ENCODE measurements around the gene KRT35.

The KRT35 gene

GRCh38 chr17:41446806-41447205 is 34.1 kb downstream of the KRT35 start:
- no peaks in the 10 kb centered on the region for H3K9me3 ChIP-seq (ENCODE audit: insufficient read depth, low read length, severe bottlenecking)
- H3K27ac ChIP-seq (ENCODE audit: low read length): no peak overlapping the region
- no peak overlapping the region for H3K4me2 ChIP-seq (ENCODE audit: insufficient read depth, low read length)
- ATAC-seq (ENCODE audit: insufficient read depth, low read depth): no peak
- no peaks in the 10 kb centered on the region for H3K36me3 ChIP-seq (ENCODE audit: insufficient read depth, low read length)
- H4K20me1 ChIP-seq (ENCODE audit: insufficient read depth, low read length): no peaks in the 10 kb centered on the region
- H3K27me3 ChIP-seq (ENCODE audit: insufficient read depth, low read length, poor library complexity): peaks cover 28% of the 10 kb centered on the region
- H3K4me3 ChIP-seq (ENCODE audit: low read depth in 1 of 2, low read length in 2 of 2): no peak overlapping the region
- H3K4me1 ChIP-seq (ENCODE audit: insufficient read depth, low read length): no peaks in the 10 kb centered on the region
- no peaks in the 10 kb centered on the region for H3K79me2 ChIP-seq (ENCODE audit: insufficient read depth, low read length)
- no peak for TF ChIP-seq EZH2 (IDR thresholded peaks at IDR 0.05; ENCODE audit: borderline replicate concordance, low read depth, low read length, severe bottlenecking)
- TF ChIP-seq CTCF (IDR thresholded peaks at IDR 0.05; ENCODE audit: borderline replicate concordance, extremely low read depth, low read length, poor library complexity, severe bottlenecking): no peak
- no peak for DNase-seq
- H3K9ac ChIP-seq (ENCODE audit: low read depth, low read length): no peak overlapping the region
- H2AFZ ChIP-seq (ENCODE audit: low read depth, low read length): no peak overlapping the region

GRCh38 chr17:41444640-41445039 is 36.3 kb downstream of the KRT35 start:
- Histone ChIP-seq H3K79me2 (ENCODE audit: insufficient read depth, low read length) (no peaks in the 10 kb centered on the region), H3K27me3 (ENCODE audit: insufficient read depth, low read length, poor library complexity) (peaks cover 28% of the 10 kb centered on the region), H3K4me1 (ENCODE audit: insufficient read depth, low read length) (no peaks in the 10 kb centered on the region), H3K27ac (ENCODE audit: low read length) (no peak overlapping the region), H3K9me3 (ENCODE audit: insufficient read depth, low read length, severe bottlenecking) (no peaks in the 10 kb centered on the region), H4K20me1 (ENCODE audit: insufficient read depth, low read length) (no peaks in the 10 kb centered on the region; the same call in 1 of the 2 replicates), H3K4me3 (ENCODE audit: low read depth in 1 of 2, low read length in 2 of 2) (no peak overlapping the region), H3K9ac (ENCODE audit: low read depth, low read length) (no peak overlapping the region), H2AFZ (ENCODE audit: low read depth, low read length) (no peak overlapping the region), H3K36me3 (ENCODE audit: insufficient read depth, low read length) (no peaks in the 10 kb centered on the region), H3K4me2 (ENCODE audit: insufficient read depth, low read length) (no peak overlapping the region)
- DNase-seq (no peak), ATAC-seq (ENCODE audit: insufficient read depth, low read depth) (no peak)
- TF ChIP-seq EZH2 (IDR thresholded peaks at IDR 0.05; ENCODE audit: borderline replicate concordance, low read depth, low read length, severe bottlenecking): no peak
- TF ChIP-seq CTCF (IDR thresholded peaks at IDR 0.05; ENCODE audit: borderline replicate concordance, extremely low read depth, low read length, poor library complexity, severe bottlenecking): no peak

GRCh38 chr17:41444186-41444585 is 36.8 kb downstream of the KRT35 start:
- no peaks in the 10 kb centered on the region for H3K36me3 ChIP-seq (ENCODE audit: insufficient read depth, low read length)
- no peak overlapping the region for H3K4me2 ChIP-seq (ENCODE audit: insufficient read depth, low read length)
- H3K4me1 ChIP-seq (ENCODE audit: insufficient read depth, low read length): no peaks in the 10 kb centered on the region
- no peak for ATAC-seq (ENCODE audit: insufficient read depth, low read depth)
- no peaks in the 10 kb centered on the region for H3K79me2 ChIP-seq (ENCODE audit: insufficient read depth, low read length)
- DNase-seq: no peak
- H4K20me1 ChIP-seq (ENCODE audit: insufficient read depth, low read length): no peaks in the 10 kb centered on the region; the same call in 1 of the 2 replicates
- no peak overlapping the region for H2AFZ ChIP-seq (ENCODE audit: low read depth, low read length)
- peaks cover 27% of the 10 kb centered on the region for H3K27me3 ChIP-seq (ENCODE audit: insufficient read depth, low read length, poor library complexity)
- H3K9ac ChIP-seq (ENCODE audit: low read depth, low read length): no peak overlapping the region
- TF ChIP-seq EZH2 (IDR thresholded peaks at IDR 0.05; ENCODE audit: borderline replicate concordance, low read depth, low read length, severe bottlenecking): no peak
- TF ChIP-seq CTCF (IDR thresholded peaks at IDR 0.05; ENCODE audit: borderline replicate concordance, extremely low read depth, low read length, poor library complexity, severe bottlenecking): no peak
- H3K9me3 ChIP-seq (ENCODE audit: insufficient read depth, low read length, severe bottlenecking): no peaks in the 10 kb centered on the region
- no peak overlapping the region for H3K4me3 ChIP-seq (ENCODE audit: low read depth in 1 of 2, low read length in 2 of 2)
- H3K27ac ChIP-seq (ENCODE audit: low read length): no peak overlapping the region

GRCh38 chr17:41442739-41443138 is 38.2 kb downstream of the KRT35 start:
- Histone ChIP-seq H3K4me2 (ENCODE audit: insufficient read depth, low read length) (no peak overlapping the region), H2AFZ (ENCODE audit: low read depth, low read length) (no peak overlapping the region)
- TF ChIP-seq CTCF (IDR thresholded peaks at IDR 0.05; ENCODE audit: borderline replicate concordance, extremely low read depth, low read length, poor library complexity, severe bottlenecking): no peak
- TF ChIP-seq EZH2 (IDR thresholded peaks at IDR 0.05; ENCODE audit: borderline replicate concordance, low read depth, low read length, severe bottlenecking): no peak

More at GRCh38 chr17:41442739-41443138, 38.2 kb downstream of the KRT35 start:
- H3K79me2 ChIP-seq (ENCODE audit: insufficient read depth, low read length): no peaks in the 10 kb centered on the region
- peaks cover 22% of the 10 kb centered on the region for H3K27me3 ChIP-seq (ENCODE audit: insufficient read depth, low read length, poor library complexity)
- no peak overlapping the region for H3K4me3 ChIP-seq (ENCODE audit: low read depth in 1 of 2, low read length in 2 of 2)
- ATAC-seq (ENCODE audit: insufficient read depth, low read depth) (no peak), DNase-seq (no peak)
- H4K20me1 ChIP-seq (ENCODE audit: insufficient read depth, low read length): no peaks in the 10 kb centered on the region; the same call in 1 of the 2 replicates
- no peaks in the 10 kb centered on the region for H3K4me1 ChIP-seq (ENCODE audit: insufficient read depth, low read length)
- no peak overlapping the region for H3K27ac ChIP-seq (ENCODE audit: low read length)
- H3K9me3 ChIP-seq (ENCODE audit: insufficient read depth, low read length, severe bottlenecking): no peaks in the 10 kb centered on the region
- H3K9ac ChIP-seq (ENCODE audit: low read depth, low read length): no peak overlapping the region
- H3K36me3 ChIP-seq (ENCODE audit: insufficient read depth, low read length): no peaks in the 10 kb centered on the region

Data from DND-41 (cell line).